Epithelial cell of proximal tubule (primary cell): ENCODE results near the gene SRRM2. TPM values are rescaled to one million over a fixed set of nuclear protein-coding genes. Genes with fewer than 3 reads are reported as not detected.

ENCODE experiments used
- DNase-seq: peaks from one replicate; pipeline ENCODE4 v3.0.0-alpha.2; 2011; ENCODE audit warnings: low read depth
- H3K4me3 ChIP-seq: 2 replicates; pipeline ENCODE4 v1.5.1; 2011; ENCODE audit warnings: low read depth, mild to moderate bottlenecking, low read length
- CTCF ChIP-seq: conservative IDR thresholded peaks from 2 replicates; pipeline ENCODE4 v1.5.1; 2012; ENCODE audit warnings: low read depth, mild to moderate bottlenecking, low read length
- total RNA-seq: library from RNA; depleted of rRNA; stranded (reverse); fragments of >200 nt; gene quantifications from 2 replicates; pipeline ENCODE4 v1.2.3, GENCODE V29; 2015

SRRM2 gene
- total RNA-seq, 1 donor from 2014 or later = 91.6 TPM

DNA sequence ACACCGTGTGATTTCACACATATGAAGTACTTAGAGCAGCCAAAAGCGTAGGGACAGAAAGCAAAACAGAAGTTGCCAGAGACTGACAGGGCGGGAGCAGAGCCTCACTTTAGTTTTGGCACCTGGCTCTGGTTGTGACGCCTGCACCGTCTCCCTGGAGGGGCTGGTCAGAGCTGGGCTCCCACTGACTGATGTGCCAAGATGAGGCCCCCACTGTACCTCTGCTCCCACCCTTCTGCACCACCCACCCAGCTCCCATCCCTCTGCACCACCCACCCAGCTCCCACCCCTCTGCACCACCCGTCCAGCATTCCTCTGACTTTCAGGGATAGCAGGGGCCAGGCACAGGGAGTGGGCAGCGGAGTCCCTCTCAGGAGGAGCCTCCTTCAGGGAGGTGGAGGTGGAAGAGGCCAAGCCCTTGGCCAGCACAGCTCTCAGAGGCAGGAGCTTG is 61.4 kb downstream of the SRRM2 start:
- no peak overlapping the region for H3K4me3 ChIP-seq
- no peak for TF ChIP-seq CTCF
- DNase-seq = no peak

DNA sequence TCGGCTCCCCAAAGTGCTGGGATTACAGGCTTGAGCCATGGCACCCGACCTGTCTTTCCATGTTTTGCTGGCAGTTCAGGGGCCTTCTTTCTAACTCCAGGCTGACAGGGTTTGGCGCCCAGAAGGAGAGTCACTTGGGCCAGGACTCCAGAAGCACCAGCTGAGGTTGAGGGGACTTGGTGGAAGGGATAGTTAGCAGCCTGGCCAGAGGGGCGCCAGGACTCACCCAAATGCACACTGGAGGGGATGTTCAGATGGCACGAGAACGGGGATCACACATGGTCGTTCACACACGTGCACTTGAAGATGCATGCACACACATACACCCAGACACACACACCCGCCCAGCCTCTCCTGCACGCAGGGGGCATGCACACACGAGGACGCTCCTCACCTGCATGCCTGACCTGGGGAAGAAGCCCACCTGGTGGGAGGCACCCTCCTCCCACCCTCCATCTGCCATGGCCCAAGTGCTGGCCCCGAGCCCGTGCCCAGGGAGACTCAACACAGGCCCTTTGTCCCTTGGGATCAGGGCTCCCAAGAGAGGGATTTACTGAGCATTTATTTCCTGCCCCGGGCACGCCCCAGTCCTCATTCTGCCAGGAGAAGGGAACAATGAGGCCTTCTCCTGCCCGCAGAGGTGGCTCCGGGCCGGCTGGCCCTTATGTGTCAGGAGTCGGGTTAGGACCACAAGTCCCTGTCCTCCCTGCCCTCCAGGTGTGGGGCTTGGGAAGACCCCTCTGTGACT is 62.3 kb downstream of the SRRM2 start:
- H3K4me3 ChIP-seq = no peak overlapping the region
- DNase-seq = no peak
- no peak for TF ChIP-seq CTCF

DNA sequence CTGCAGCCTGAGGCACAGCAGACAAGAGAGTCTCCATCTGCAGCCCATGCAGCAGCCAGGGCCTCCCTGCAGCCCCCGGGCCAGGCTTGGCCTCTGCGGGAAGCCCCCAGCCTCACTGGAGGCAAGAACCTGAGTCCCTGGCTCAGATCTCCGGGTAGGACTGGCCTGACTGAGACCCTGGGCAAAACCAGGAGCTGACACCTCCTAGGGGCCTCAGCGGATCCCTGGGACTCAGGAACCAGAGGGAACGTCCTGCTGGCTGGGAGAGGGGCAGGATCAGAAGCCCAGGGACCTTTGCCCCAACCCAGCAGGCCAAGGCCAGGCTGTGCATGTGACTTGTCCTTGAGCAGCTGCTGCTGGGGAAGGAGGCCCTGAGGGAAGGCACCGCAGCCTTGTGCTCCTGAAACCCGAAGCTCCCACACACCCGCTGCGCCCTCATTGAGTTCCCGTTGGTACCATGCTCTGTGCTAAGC is 62.9 kb downstream of the SRRM2 start:
- no peak for TF ChIP-seq CTCF
- no peak for DNase-seq
- no peak overlapping the region for H3K4me3 ChIP-seq

DNA sequence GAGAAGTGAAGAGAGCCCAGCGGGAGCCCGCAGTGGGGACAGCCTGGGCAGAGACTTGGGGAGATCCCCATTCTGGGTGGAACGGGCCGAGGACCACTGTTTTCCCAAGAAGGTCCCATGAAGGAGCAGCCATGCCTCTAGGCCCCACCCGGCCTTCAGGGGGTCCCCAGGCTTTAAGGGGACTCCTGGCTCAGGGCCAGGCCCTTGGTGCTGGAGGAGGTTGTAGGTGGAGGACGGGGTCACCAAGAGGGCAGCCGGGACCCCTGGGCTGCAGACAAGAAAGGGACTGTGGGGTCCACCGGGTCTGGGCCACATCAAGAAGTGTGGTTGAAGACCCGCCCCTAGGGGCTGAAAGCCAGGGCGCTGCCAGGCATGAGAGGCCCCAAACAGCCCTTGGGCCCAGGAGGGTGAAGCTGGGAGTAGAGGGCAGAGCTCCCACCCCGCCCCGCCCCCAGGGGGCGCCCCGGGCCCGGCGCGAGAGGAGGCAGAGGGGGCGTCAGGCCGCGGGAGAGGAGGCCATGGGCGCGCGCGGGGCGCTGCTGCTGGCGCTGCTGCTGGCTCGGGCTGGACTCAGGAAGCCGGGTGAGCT is 64.4 kb downstream of the SRRM2 start, which contains the start of gene PRSS21:
Gene PRSS21 (plus strand): TSS at position 487 of the 589 bp plus-strand sequence. CDS start 32 bp downstream, at position 519.
- no peak for TF ChIP-seq CTCF
- DNase-seq = no peak
- H3K4me3 ChIP-seq = no peak within 1 kb of the TSS

GRCh38 chr16:2817340-2818271 is 65.2 kb downstream of the SRRM2 start:
- no peak overlapping the region for H3K4me3 ChIP-seq
- no peak for DNase-seq
- no peak for TF ChIP-seq CTCF

- no peak for DNase-seq
- no peak overlapping the region for H3K4me3 ChIP-seq
- TF ChIP-seq CTCF = no peak
Observed at GRCh38 chr16:2818272-2818876, 65.9 kb downstream of the SRRM2 start.
